A549 (cell line): Measurements from ENCODE around the gene EIF4E2. TPM values are rescaled to one million over a fixed set of nuclear protein-coding genes. Genes with fewer than 3 reads are reported as not detected.

Source experiments
- ATAC-seq, 2 experiments: fragments of 200-7000 bp in 1 of 2; fragments of >200 bp in 1 of 2; cut with Nextera tagmentation in 1 of 2; cut with Tn5 transposase in 1 of 2; 3 replicates each; pipeline versions ENCODE4 v1.8.0 to v1.9.1; 2018 to 2020; ENCODE audit warnings: mild to moderate bottlenecking in 1 of 2, moderate library complexity in 1 of 2
- CTCF ChIA-PET: fragments of 300-600 bp; sonication (Branson Sonifier 250); formaldehyde crosslinking; extraction: SDS; loops from one replicate; lab custom pipeline; 2021; ENCODE audit warnings: antibody characterized with exemption, inconsistent platforms; lab: Yijun Ruan, JAX
- POLR2A ChIA-PET: fragments of 350-600 bp; formaldehyde crosslinking; extraction: SDS; loops from one replicate; lab custom pipeline; 2021; ENCODE audit warnings: antibody characterized with exemption, inconsistent platforms; lab: Yijun Ruan, JAX
- DNase-seq, 2 experiments: peaks; one replicate each; pipeline versions ENCODE4 v3.0.0 to v3.0.0-alpha.2; 2011 to 2016; ENCODE audit warnings: low read depth in 1 of 2, low spot score in 1 of 2
- FAIRE-seq: peaks from 2 replicates; lab custom pipeline; 2011; peaks lifted over from hg19 to GRCh38; lab: Jason Lieb, UNC
- H3K27ac ChIP-seq, 2 experiments: fragments of >200 bp; sonication (Bioruptor Twin); formaldehyde crosslinking; 3 replicates each; pipeline ENCODE4 v1.5.1; 2016 to 2017
- H3K4me1 ChIP-seq: fragments of >200 bp; sonication (Bioruptor Twin); formaldehyde crosslinking; 3 replicates; pipeline ENCODE4 v1.6.1; 2016
- H3K4me2 ChIP-seq: fragments of >200 bp; sonication (Bioruptor Twin); formaldehyde crosslinking; 3 replicates; pipeline ENCODE4 v1.6.1; 2016
- H3K4me3 ChIP-seq: fragments of >200 bp; sonication (Bioruptor Twin); formaldehyde crosslinking; 3 replicates; pipeline ENCODE4 v1.5.1; 2016
- H3K9me3 ChIP-seq: fragments of >200 bp; sonication (Bioruptor Twin); formaldehyde crosslinking; 3 replicates; pipeline ENCODE4 v1.6.1; 2016
- ATOH8 ChIP-seq: fragments of 250-450 bp; sonication (Bioruptor Pico); IDR thresholded peaks from 2 replicates; pipeline ENCODE4 v1.5.0; 2020; ENCODE audit warnings: low read depth, mild to moderate bottlenecking, moderate library complexity
- CBX2 ChIP-seq: fragments of 200-600 bp; sonication (generic); IDR thresholded peaks from 2 replicates; pipeline ENCODE4 v1.6.1; 2016; ENCODE audit warnings: low read depth, mild to moderate bottlenecking, borderline replicate concordance
- CEBPB ChIP-seq, 2 experiments: fragments of >200 bp in 1 of 2; sonication (Bioruptor Twin) in 1 of 2; formaldehyde crosslinking in 1 of 2; IDR thresholded peaks; 2 replicates each; pipeline ENCODE4 v1.6.1; 2012 to 2016
- CHD4 ChIP-seq: fragments of 200-600 bp; sonication (generic); IDR thresholded peaks from 2 replicates; pipeline ENCODE4 v1.6.1; 2016; ENCODE audit warnings: antibody characterized with exemption, mild to moderate bottlenecking, borderline replicate concordance
- EHF ChIP-seq: fragments of 250-450 bp; sonication (Bioruptor Pico); IDR thresholded peaks from 2 replicates; pipeline ENCODE4 v1.5.0; 2020; ENCODE audit warnings: mild to moderate bottlenecking
- EHMT2 ChIP-seq: fragments of 200-600 bp; sonication (generic); IDR thresholded peaks from 2 replicates; pipeline ENCODE4 v1.6.1; 2016; ENCODE audit warnings: antibody characterized with exemption, low read depth, mild to moderate bottlenecking, moderate library complexity
- EP300 ChIP-seq, 2 experiments: fragments of >200 bp; sonication (Bioruptor Twin); formaldehyde crosslinking; IDR thresholded peaks; 2 replicates in 1 of 2; 3 replicates in 1 of 2; pipeline ENCODE4 v1.6.1; 2016 to 2017
- ESRRA ChIP-seq: fragments of 150-350 bp; IDR thresholded peaks from 2 replicates; pipeline ENCODE4 v1.6.1; 2014; ENCODE audit warnings: mild to moderate bottlenecking, low read length, borderline replicate concordance
- FOSB ChIP-seq: fragments of 250-450 bp; sonication (Bioruptor Pico); IDR thresholded peaks from 2 replicates; pipeline ENCODE4 v1.5.0; 2020; ENCODE audit warnings: mild to moderate bottlenecking, moderate library complexity
- FOSL2 ChIP-seq, 2 experiments: fragments of 450-650 bp in 1 of 2; fragments of >200 bp in 1 of 2; sonication (Bioruptor Twin) in 1 of 2; formaldehyde crosslinking; IDR thresholded peaks; 2 replicates each; pipeline versions ENCODE4 v1.5.0 to v1.6.1; 2016 to 2020; ENCODE audit warnings: mild to moderate bottlenecking in 1 of 2, moderate library complexity in 1 of 2
- FOXS1 ChIP-seq: fragments of 250-450 bp; sonication (Bioruptor Pico); IDR thresholded peaks from 2 replicates; pipeline ENCODE4 v1.5.0; 2020; ENCODE audit warnings: mild to moderate bottlenecking, moderate library complexity
- HDAC2 ChIP-seq: fragments of 200-600 bp; sonication (generic); IDR thresholded peaks from 2 replicates; pipeline ENCODE4 v1.6.1; 2016
- HOXB13 ChIP-seq: fragments of 250-450 bp; sonication (Bioruptor Pico); IDR thresholded peaks from 2 replicates; pipeline ENCODE4 v1.5.0; 2020; ENCODE audit warnings: low read depth, mild to moderate bottlenecking, moderate library complexity
- HOXB5 ChIP-seq: fragments of 250-450 bp; sonication (Bioruptor Pico); IDR thresholded peaks from 2 replicates; pipeline ENCODE4 v1.5.0; 2020; ENCODE audit warnings: mild to moderate bottlenecking, moderate library complexity
- JUNB ChIP-seq: fragments of >200 bp; sonication (Bioruptor Twin); formaldehyde crosslinking; IDR thresholded peaks from 2 replicates; pipeline ENCODE4 v1.6.1; 2016
- KDM5A ChIP-seq: fragments of 200-600 bp; sonication (generic); IDR thresholded peaks from 2 replicates; pipeline ENCODE4 v1.6.1; 2016; ENCODE audit warnings: antibody characterized with exemption, mild to moderate bottlenecking
- MAFK ChIP-seq: fragments of 450-650 bp; IDR thresholded peaks from 2 replicates; pipeline ENCODE4 v1.6.1; 2014; ENCODE audit not compliant: partially characterized antibody
- MYC ChIP-seq: IDR thresholded peaks from 2 replicates; pipeline ENCODE4 v1.6.1; 2012; ENCODE audit warnings: mild to moderate bottlenecking, inconsistent platforms, low read length, improper control_type of control experiment, borderline replicate concordance
- NPAS2 ChIP-seq: fragments of 250-450 bp; sonication (Bioruptor Pico); IDR thresholded peaks from 2 replicates; pipeline ENCODE4 v1.8.0; 2022; ENCODE audit warnings: mild to moderate bottlenecking, moderate library complexity, borderline replicate concordance
- NR3C1 ChIP-seq: fragments of >200 bp; sonication (Bioruptor Twin); formaldehyde crosslinking; IDR thresholded peaks from 3 replicates; pipeline ENCODE4 v1.6.1; 2017
- PHF8 ChIP-seq: fragments of 200-600 bp; sonication (generic); IDR thresholded peaks from 2 replicates; pipeline ENCODE4 v1.6.1; 2016; ENCODE audit warnings: low read depth, mild to moderate bottlenecking, antibody characterized with exemption, moderate library complexity, borderline replicate concordance
- POLR2AphosphoS2 ChIP-seq: conservative IDR thresholded peaks from 2 replicates; pipeline ENCODE4 v1.6.1; 2012; ENCODE audit warnings: low read length, improper control_type of control experiment, inconsistent platforms
- RAD21 ChIP-seq, 2 experiments: fragments of >200 bp in 1 of 2; sonication (Bioruptor Twin) in 1 of 2; formaldehyde crosslinking in 1 of 2; IDR thresholded peaks in 1 of 2; conservative IDR thresholded peaks in 1 of 2; 2 replicates in 1 of 2; 3 replicates in 1 of 2; pipeline ENCODE4 v1.6.1; 2012 to 2018; ENCODE audit warnings: inconsistent platforms in 1 of 2
- RARB ChIP-seq: fragments of 250-450 bp; sonication (Bioruptor Pico); IDR thresholded peaks from 2 replicates; pipeline ENCODE4 v1.8.0; 2021; ENCODE audit warnings: mild to moderate bottlenecking, moderate library complexity
- RFX5 ChIP-seq: fragments of 450-650 bp; IDR thresholded peaks from 2 replicates; pipeline ENCODE4 v1.7.1; 2014; ENCODE audit warnings: antibody characterized with exemption, mild to moderate bottlenecking, moderate library complexity
- SMC3 ChIP-seq: fragments of >200 bp; sonication (Bioruptor Twin); formaldehyde crosslinking; IDR thresholded peaks from 3 replicates; pipeline ENCODE4 v1.6.1; 2018; ENCODE audit warnings: inconsistent platforms
- SREBF2 ChIP-seq: fragments of 450-650 bp; IDR thresholded peaks from 2 replicates; pipeline ENCODE4 v1.6.1; 2014; ENCODE audit warnings: mild to moderate bottlenecking, moderate library complexity
- ZC3H11A ChIP-seq: fragments of 450-650 bp; IDR thresholded peaks from 2 replicates; pipeline ENCODE4 v1.6.1; 2014; ENCODE audit warnings: antibody characterized with exemption, mild to moderate bottlenecking
- WGBS: methylation state at CpG from one replicate; pipeline ENCODE4 v1.1.6; 2017; ENCODE audit errors: missing lambda C conversion rate; 5-methylcytosine and 5-hydroxymethylcytosine counted together
- polyA plus RNA-seq, 4 experiments: library from polyadenylated mRNA; depleted of rRNA in 3 of 4; stranded (reverse); fragments of >200 nt; fragmentation: RNase III in 1 of 4; extraction: RNeasy Plus Mini Kit Qiagen cat#74134 plus additional on column Dnase treatment in 1 of 4; gene quantifications; 2 replicates in 3 of 4; 3 replicates in 1 of 4; pipeline ENCODE4 v1.2.3, GENCODE V29; 2011 to 2017
- TF ChIP-seq, protein P1 (sequence below): IDR thresholded peaks from 2 replicates; pipeline ENCODE4 v1.6.1; 2012; ENCODE audit warnings: low read depth, borderline replicate concordance
- TF ChIP-seq, protein P2 (sequence below): fragments of >200 bp; sonication (Bioruptor Twin); formaldehyde crosslinking; IDR thresholded peaks from 2 replicates; pipeline ENCODE4 v1.6.1; 2016

The EIF4E2 gene
- polyA plus RNA-seq, 2 of the 4 experiments (the other 2 are of a cell fraction): 49.1 to 177 TPM

DNA sequence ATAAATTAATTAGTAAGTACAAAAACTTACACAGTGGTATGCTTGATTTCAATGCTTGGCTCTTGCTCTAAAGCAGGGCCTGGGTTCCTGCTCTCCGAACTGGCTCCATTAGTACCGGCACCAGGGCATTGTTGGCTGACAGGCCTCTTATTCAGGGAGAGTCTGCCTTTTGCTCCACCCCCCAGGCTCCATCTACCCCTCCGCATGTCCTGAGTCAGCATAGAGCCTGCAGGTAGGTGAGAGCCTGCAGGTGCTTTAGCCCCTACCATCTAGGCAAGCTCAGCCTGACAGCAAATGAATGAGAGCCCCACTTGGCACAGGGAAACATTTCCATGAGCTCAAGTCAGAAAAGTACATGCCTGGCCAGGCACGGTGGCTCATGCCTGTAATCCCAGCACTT lies 47.8 kb downstream of the EIF4E2 start:
- FAIRE-seq: no peak
- CTCF ChIA-PET: interaction anchor here (0.7 to 3.5 kb wide), 2 partner anchors 13 to 255 kb away, joined by 3 to 14 read pairs; no protein-coding TSS in a partner anchor
- H3K9me3 ChIP-seq: no peaks in the 10 kb centered on the region
- WGBS: 88% methylated on average over 3 of the region's 4 CpGs
- TF ChIP-seq EHMT2 (no peak), SMC3 (no peak), MAFK (no peak), ZC3H11A (no peak), CHD4 (no peak)
- TF ChIP-seq, all 56 proteins: peak for 0
- POLR2A ChIA-PET: no interaction called here
- Histone ChIP-seq H3K4me1 (peaks cover 3% of the 10 kb centered on the region), H3K27ac (no peak overlapping the region), H3K4me3 (no peak overlapping the region), H3K4me2 (no peak overlapping the region)
- no peak for DNase-seq
- ATAC-seq: no peak

GRCh38 chr2:232600053-232600773 lies 49.7 kb downstream of the EIF4E2 start:
- FAIRE-seq: no peak
- Histone ChIP-seq H3K4me2 (no peak overlapping the region), H3K27ac (no peak overlapping the region), H3K9me3 (no peaks in the 10 kb centered on the region), H3K4me3 (no peak overlapping the region), H3K4me1 (no peaks in the 10 kb centered on the region)
- POLR2A ChIA-PET: no interaction called here
- no peak for TF ChIP-seq RFX5
- TF ChIP-seq SREBF2: no peak
- TF ChIP-seq NPAS2 (CRISPR knock-in tag): no peak
- no peak for TF ChIP-seq HOXB13 (CRISPR knock-in tag)
- TF ChIP-seq KDM5A: no peak
- TF ChIP-seq FOSB (CRISPR knock-in tag): no peak
- no peak for TF ChIP-seq EP300 (IDR thresholded peaks at IDR 0.05)
- no peak for TF ChIP-seq PHF8
- TF ChIP-seq, protein P1, sequence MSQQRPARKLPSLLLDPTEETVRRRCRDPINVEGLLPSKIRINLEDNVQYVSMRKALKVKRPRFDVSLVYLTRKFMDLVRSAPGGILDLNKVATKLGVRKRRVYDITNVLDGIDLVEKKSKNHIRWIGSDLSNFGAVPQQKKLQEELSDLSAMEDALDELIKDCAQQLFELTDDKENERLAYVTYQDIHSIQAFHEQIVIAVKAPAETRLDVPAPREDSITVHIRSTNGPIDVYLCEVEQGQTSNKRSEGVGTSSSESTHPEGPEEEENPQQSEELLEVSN: no peak
- no peak for TF ChIP-seq RARB
- no peak for TF ChIP-seq MAFK
- no peak for TF ChIP-seq ATOH8 (CRISPR knock-in tag)
- TF ChIP-seq MYC: no peak
- no peak for TF ChIP-seq RAD21 (conservative IDR thresholded peaks at IDR 0.05 in 1 of 2, IDR thresholded peaks at IDR 0.05 in 1 of 2)
- no peak for TF ChIP-seq JUNB
- TF ChIP-seq, protein P2, sequence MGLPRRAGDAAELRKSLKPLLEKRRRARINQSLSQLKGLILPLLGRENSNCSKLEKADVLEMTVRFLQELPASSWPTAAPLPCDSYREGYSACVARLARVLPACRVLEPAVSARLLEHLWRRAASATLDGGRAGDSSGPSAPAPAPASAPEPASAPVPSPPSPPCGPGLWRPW: no peak
- TF ChIP-seq ESRRA: no peak
- no peak for TF ChIP-seq HDAC2
- TF ChIP-seq HOXB5 (CRISPR knock-in tag): no peak
- no peak for DNase-seq
- CTCF ChIA-PET: interaction anchor here (0.8 to 3.5 kb wide), 3 partner anchors 11 to 253 kb away, joined by 3 to 14 read pairs (median 3); no protein-coding TSS in a partner anchor
- WGBS: 74% methylated on average over 16 of the region's 17 CpGs
- ATAC-seq: no peak

- WGBS: 66% methylated on average over 3 of the region's 3 CpGs
- Histone ChIP-seq H3K4me1 (no peaks in the 10 kb centered on the region), H3K27ac (no peak overlapping the region)
- FAIRE-seq: no peak
- TF ChIP-seq SREBF2 (no peak), JUNB (no peak), RFX5 (no peak), EP300 (IDR thresholded peaks at IDR 0.05) (no peak), EHF (CRISPR knock-in tag) (no peak), HOXB13 (CRISPR knock-in tag) (no peak), POLR2AphosphoS2 (no peak), CBX2 (no peak), NR3C1 (no peak), FOSL2 (IDR thresholded peaks at IDR 0.05) (no peak), FOSL2 (CRISPR knock-in tag; IDR thresholded peaks at IDR 0.05) (no peak), FOXS1 (CRISPR knock-in tag) (no peak), CHD4 (no peak), ATOH8 (CRISPR knock-in tag) (no peak), CEBPB (IDR thresholded peaks at IDR 0.05) (no peak)
- TF ChIP-seq, protein P1: no peak
- TF ChIP-seq, all 56 proteins: peak for 0
- CTCF ChIA-PET: interaction anchor here (1.0 kb wide), 1 partner anchor 648 kb away, joined by 3 read pairs; the partner anchor contains the start of gene ATG16L1
- no peak overlapping the region for H3K4me2 ChIP-seq
- DNase-seq: no peak
- POLR2A ChIA-PET: interaction anchor here (1.0 kb wide), 1 partner anchor 30 kb away, joined by 3 read pairs; no protein-coding TSS in a partner anchor
- H3K9me3 ChIP-seq: no peaks in the 10 kb centered on the region
- no peak for ATAC-seq
- no peak overlapping the region for H3K4me3 ChIP-seq
Measured at GRCh38 chr2:232603283-232603682, 52.8 kb downstream of the EIF4E2 start.
